ENCODE results near the gene GALNT11.

GALNT11 gene

GRCh38 chr7:152025077-152025936, at the start of gene GALNT11:
GALNT11 (plus strand) TSS chr7:152025674; CDS start chr7:152094228, 68,554 bp downstream.
- Mint-ChIP-seq H3K27me3 (ENCODE audit: low read depth, poor library complexity) (peaks cover 20% of the 10 kb centered on the region), H3K27ac (peak within 1 kb of the TSS; percentile 78), H3K36me3 (ENCODE audit: low read depth) (peaks cover 30% of the 10 kb centered on the region), H3K4me3 (peak within 1 kb of the TSS; percentile 88), H3K4me1 (peaks cover 25% of the 10 kb centered on the region), H3K9me3 (peaks cover 28% of the 10 kb centered on the region)
- peak; percentile 8 for TF ChIP-seq CTCF (IDR thresholded peaks at IDR 0.05)
- peak; percentile 91 for DNase-seq

- no peak for DNase-seq
- Mint-ChIP-seq H3K4me1 (no peaks in the 10 kb centered on the region), H3K9me3 (peaks cover 6% of the 10 kb centered on the region), H3K27ac (no peak overlapping the region), H3K4me3 (no peak overlapping the region), H3K36me3 (ENCODE audit: low read depth) (peaks cover 4% of the 10 kb centered on the region), H3K27me3 (ENCODE audit: low read depth, poor library complexity) (peaks cover 9% of the 10 kb centered on the region)
- TF ChIP-seq CTCF (IDR thresholded peaks at IDR 0.05): no peak
These were observed 46.9 kb upstream of the GALNT11 start for GRCh38 chr7:151978616-151979015.

GRCh38 chr7:151981223-151981622, 44.3 kb upstream of the GALNT11 start:
- Mint-ChIP-seq H3K27ac (no peak overlapping the region), H3K27me3 (ENCODE audit: low read depth, poor library complexity) (peaks cover 12% of the 10 kb centered on the region), H3K4me3 (no peak overlapping the region), H3K4me1 (no peaks in the 10 kb centered on the region), H3K36me3 (ENCODE audit: low read depth) (no peaks in the 10 kb centered on the region), H3K9me3 (no peaks in the 10 kb centered on the region)
- no peak for TF ChIP-seq CTCF (IDR thresholded peaks at IDR 0.05)
- DNase-seq: no peak

GRCh38 chr7:151982806-151983205, 42.7 kb upstream of the GALNT11 start:
- H3K4me3 Mint-ChIP-seq: no peak overlapping the region
- no peaks in the 10 kb centered on the region for H3K4me1 Mint-ChIP-seq

GRCh38 chr7:151984612-151985011, 40.9 kb upstream of the GALNT11 start:
- DNase-seq: no peak
- H3K27me3 Mint-ChIP-seq (ENCODE audit: low read depth, poor library complexity): peaks cover 13% of the 10 kb centered on the region
- no peaks in the 10 kb centered on the region for H3K4me1 Mint-ChIP-seq
- H3K9me3 Mint-ChIP-seq: no peaks in the 10 kb centered on the region
- no peak overlapping the region for H3K4me3 Mint-ChIP-seq
- H3K36me3 Mint-ChIP-seq (ENCODE audit: low read depth): no peaks in the 10 kb centered on the region
- TF ChIP-seq CTCF (IDR thresholded peaks at IDR 0.05): no peak
- no peak overlapping the region for H3K27ac Mint-ChIP-seq

More at GRCh38 chr7:151982806-151983205, 42.7 kb upstream of the GALNT11 start:
- DNase-seq: no peak
- no peaks in the 10 kb centered on the region for H3K36me3 Mint-ChIP-seq (ENCODE audit: low read depth)
- no peaks in the 10 kb centered on the region for H3K9me3 Mint-ChIP-seq
- H3K27me3 Mint-ChIP-seq (ENCODE audit: low read depth, poor library complexity): peaks cover 12% of the 10 kb centered on the region
- no peak for TF ChIP-seq CTCF (IDR thresholded peaks at IDR 0.05)
- no peak overlapping the region for H3K27ac Mint-ChIP-seq
